ENCODE measurements around the gene FLAD1.

FLAD1 gene

DNA sequence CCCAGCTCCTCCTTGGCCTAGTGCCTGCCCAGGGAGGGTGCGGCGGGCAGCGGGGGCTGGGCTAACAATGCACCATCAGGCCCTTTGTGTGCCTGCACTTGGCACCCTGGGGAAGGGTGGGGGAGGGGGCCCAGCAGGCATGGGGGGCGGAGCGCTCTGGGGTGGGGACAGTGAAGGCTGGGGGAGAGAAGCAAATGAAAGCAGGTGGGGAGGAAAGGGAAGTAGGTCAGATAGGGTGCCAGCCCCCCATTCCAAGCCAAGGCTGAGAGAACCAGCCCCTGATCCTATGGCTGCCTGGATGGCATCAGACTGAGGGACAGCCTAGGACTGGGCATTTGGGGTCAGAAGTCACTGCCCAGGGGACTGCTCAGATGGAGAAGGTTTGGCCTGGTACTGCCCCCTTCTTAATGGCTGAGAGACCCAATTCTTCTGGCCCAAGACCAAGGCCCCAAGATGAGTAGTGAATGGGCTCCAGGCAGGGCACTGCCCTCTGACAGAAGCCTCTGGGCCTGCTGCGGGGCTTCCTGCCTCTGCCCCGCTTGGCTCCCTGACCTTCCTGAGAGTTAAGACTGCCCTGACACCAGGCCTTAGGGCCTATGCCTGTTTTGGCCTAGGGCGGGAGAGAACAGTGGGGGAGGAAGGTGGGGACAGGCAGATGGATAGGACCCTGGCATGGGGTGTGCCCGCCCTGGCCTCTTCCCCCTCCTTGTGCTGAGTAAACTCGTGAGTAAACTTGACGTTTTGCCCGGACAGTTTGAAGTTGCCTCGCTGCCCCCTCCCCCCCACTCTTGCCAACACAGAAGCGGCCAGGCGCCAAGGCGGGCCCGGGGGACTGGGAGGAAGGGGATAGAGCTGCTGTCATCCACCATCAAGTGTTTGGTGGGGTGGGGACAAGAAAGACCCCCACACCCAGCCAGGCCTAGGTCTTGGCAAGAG lies 22.2 kb downstream of the FLAD1 start:
- DNase-seq: peak; percentile 35 to 78

- peak in 1 of 2 donors; percentile 55 for DNase-seq
Measured at GRCh38 chr1:155006601-155007101, 23.5 kb downstream of the FLAD1 start.

DNA sequence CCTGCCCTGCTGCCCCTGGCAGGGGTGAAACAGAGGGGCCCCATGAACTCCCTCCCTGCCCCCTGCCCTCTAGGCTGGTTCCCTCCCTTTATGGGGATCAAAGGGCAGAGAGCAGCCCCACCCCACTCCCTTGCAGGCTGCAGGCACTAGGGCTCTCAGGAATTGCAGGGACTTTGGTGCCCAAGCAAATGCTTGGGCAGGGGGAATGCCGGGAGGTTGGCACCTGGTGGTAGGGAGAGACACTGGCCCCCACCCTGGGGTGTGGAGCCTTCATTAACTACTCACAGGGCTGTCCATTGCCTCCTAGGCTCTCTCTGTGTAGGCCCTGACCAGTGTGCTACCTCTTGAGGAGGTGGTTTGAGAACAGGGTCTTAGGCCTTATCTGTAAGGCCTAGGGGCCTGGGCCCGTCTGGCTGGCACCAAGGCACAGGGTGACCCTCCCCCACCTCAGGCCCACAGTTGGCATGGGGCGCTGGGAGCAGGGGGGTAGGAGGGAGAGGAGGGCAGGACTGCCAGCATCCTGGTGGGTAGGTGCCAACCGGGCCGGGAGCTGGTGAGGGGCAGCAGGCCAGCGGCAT lies 24.2 kb downstream of the FLAD1 start:
- DNase-seq: peak; percentile 21 to 56

DNA sequence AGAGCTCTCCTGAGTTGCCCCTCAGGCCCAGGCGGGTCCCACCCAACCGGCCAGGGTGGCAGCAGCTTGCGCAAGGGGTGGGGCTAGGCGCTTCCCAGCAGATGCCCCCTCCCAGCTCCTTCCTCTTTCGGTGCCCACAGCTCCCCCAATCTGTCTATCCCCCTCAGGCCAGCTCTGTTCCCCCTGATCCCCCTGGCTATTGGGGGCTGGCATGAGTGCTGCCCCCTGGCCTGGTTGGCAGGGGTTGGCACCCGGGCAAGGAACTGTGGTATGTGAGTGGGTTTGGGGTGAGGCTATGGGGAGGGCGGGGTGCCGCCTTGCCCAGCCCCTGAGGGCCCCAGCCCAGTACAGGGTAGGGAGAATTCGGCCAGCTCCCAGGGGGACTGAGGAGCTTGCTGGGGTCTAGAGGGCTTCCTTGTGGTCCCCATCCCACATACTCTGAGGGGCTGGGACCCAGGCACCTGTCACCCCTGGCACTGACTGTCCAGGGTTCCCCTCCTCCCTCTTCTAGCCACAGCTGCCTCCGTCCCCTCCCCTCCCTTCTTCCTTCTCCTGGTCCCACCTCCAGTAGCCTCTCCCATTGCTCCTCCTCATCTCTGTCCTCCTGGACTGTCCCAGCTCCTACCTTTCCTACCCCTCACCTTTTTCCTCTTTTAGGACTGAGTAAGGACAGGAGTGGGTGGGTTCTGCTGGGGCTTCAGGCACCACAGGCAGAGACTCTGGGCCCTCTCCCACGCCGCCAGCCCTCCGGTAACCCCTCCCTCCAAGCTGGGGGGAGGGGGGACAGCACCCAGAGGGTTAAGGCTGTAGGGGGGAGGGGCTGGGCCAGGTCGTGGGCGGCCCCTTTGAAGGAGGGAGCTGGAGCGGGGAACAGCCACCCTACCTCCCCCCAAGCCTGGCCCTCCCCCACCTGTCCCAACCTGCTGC lies 25.1 kb downstream of the FLAD1 start:
- peak in 1 of 2 donors; percentile 36 for DNase-seq

DNA sequence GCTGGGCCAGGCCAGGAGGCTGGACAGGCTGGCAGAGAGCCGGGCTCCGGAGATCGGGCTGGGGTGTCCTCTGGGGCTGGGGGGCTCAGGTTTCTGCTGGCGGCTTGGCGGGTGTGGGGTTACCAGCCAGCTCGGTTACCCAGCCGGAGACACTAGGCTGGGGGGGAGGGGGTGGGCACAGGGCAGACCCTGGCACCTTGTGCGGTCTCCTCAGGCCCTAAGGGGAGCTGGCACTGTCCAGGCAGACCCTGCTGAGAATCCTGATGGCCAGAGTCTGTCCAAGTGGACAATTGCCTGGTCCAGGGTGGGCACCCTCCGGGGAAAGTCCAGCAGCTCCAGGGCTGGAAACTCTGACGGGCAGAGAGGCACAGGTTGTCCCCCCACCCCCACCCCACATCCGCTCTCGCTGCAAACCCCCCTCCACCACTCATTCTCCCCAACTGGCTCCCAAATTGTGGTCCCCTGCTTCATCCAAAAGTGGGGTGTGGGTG lies 26.1 kb downstream of the FLAD1 start:
- no peak for DNase-seq

DNA sequence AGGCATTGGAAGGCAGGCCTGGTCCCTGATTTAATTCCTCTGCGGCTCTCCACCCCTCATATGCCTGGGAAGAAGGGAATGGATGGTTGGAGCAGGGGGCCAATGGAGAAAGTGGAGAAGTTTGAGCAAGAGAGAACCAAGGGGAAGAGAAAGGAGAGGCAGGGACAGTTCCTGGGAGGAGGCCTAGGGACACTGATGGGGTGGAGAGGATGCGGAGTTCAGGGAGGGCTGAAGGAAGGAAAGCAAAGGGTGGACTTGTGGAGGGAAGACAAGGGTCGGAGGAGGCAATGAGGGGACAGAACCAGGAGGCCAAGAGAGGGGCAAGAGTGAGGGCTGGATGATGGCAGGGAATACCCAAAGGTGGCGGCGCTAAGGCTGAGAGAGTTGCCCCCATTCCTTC lies 26.6 kb downstream of the FLAD1 start:
- DNase-seq: no peak

GRCh38 chr1:155010211-155010918 lies 27.2 kb downstream of the FLAD1 start:
- DNase-seq: no peak

GRCh38 chr1:155011004-155011416 lies 27.9 kb downstream of the FLAD1 start:
- no peak for DNase-seq

- DNase-seq: no peak
Measured at GRCh38 chr1:155011437-155012025, 28.4 kb downstream of the FLAD1 start.

GRCh38 chr1:155012026-155012546 lies 28.9 kb downstream of the FLAD1 start:
- peak; percentile 75 to 77 for DNase-seq

- DNase-seq: no peak
Measured at GRCh38 chr1:155012776-155013602, 29.8 kb downstream of the FLAD1 start.

GRCh38 chr1:155013632-155014031 lies 30.5 kb downstream of the FLAD1 start:
- no peak for DNase-seq

- DNase-seq: no peak
Measured at GRCh38 chr1:155014709-155015508, 31.8 kb downstream of the FLAD1 start.

DNA sequence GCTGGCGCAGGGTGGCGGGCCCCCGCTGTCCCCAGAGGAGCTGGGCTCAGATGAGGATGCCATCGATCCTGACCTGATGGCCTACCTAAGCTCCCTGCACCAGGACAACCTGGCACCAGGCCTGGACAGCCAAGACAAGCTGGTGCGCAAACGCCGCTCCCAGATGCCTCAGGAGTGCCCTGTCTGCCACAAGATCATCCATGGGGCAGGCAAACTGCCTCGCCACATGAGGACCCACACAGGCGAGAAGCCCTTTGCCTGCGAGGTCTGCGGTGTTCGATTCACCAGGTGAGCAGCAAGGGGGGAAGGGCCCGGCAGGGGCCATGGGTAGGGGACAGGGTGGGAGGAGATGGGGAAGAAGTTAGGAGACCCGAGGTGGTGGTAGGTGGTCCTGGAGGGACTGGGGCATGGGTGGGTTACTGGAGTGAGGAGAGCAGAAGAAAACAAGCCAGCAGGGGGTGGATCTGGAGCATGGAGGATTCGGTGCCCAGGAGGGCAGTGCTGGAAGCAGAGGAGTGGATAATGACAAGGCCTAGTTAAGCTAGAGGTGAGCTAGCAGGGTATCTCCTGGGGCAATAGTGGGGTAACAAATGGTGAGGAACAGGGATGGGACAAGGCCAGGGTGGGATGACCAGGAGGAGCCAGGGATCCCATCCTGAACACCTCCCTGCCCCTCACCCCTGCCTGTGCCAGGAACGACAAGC lies 32.5 kb downstream of the FLAD1 start:
- no peak for DNase-seq

GRCh38 chr1:155016231-155016831 lies 33.2 kb downstream of the FLAD1 start:
- DNase-seq: no peak

GRCh38 chr1:155017041-155017945 lies 34.1 kb downstream of the FLAD1 start:
- DNase-seq: peak; percentile 84 to 87

- DNase-seq: no peak
Measured at GRCh38 chr1:155017946-155018316, 34.8 kb downstream of the FLAD1 start.
